Hepatocyte (in vitro differentiated cells): ENCODE data around the gene GNB3. TPM values are rescaled to one million over a fixed set of nuclear protein-coding genes. Genes with fewer than 3 reads are reported as not detected.
"Not testable (repeated sequence)": the region's sequence is repeated elsewhere in the genome, so short reads cannot be mapped to it uniquely, and the experiment has no call there.

ENCODE experiments used
- DNase-seq: peaks from one replicate; pipeline ENCODE4 v3.0.0-alpha.2; 2016; ENCODE audit warnings: low spot score
- H2AFZ ChIP-seq: fragments of 200-600 bp; sonication (generic); 2 replicates; pipeline ENCODE4 v1.6.0; 2016; ENCODE audit warnings: antibody characterized with exemption, mild to moderate bottlenecking
- H3K27ac ChIP-seq: fragments of 200-600 bp; sonication (generic); 2 replicates; pipeline ENCODE4 v1.5.1; 2016; ENCODE audit warnings: mild to moderate bottlenecking
- H3K27me3 ChIP-seq: fragments of 200-600 bp; sonication (generic); 2 replicates; pipeline ENCODE4 v1.6.1; 2016
- H3K36me3 ChIP-seq: fragments of 200-600 bp; sonication (generic); replicated peaks from 2 replicates; pipeline ENCODE4 v1.5.1; 2016; ENCODE audit warnings: low read depth; ENCODE audit not compliant: insufficient read depth
- H3K4me1 ChIP-seq: fragments of 200-600 bp; sonication (generic); 2 replicates; pipeline ENCODE4 v1.5.1; 2016; ENCODE audit warnings: mild to moderate bottlenecking, moderate library complexity; ENCODE audit not compliant: insufficient read depth
- H3K4me2 ChIP-seq: fragments of 200-600 bp; sonication (generic); 2 replicates; pipeline ENCODE4 v1.6.0; 2016
- H3K4me3 ChIP-seq: fragments of 200-600 bp; sonication (generic); 2 replicates; pipeline ENCODE4 v1.5.1; 2016; ENCODE audit warnings: mild to moderate bottlenecking
- H3K79me2 ChIP-seq: fragments of 200-600 bp; sonication (generic); 2 replicates; pipeline ENCODE4 v1.6.0; 2017; ENCODE audit warnings: mild to moderate bottlenecking
- H3K9me2 ChIP-seq: fragments of 200-600 bp; sonication (generic); replicated peaks from 2 replicates; pipeline ENCODE4 v1.6.0; 2017; ENCODE audit warnings: mild to moderate bottlenecking; ENCODE audit not compliant: insufficient read depth
- H3K9me3 ChIP-seq: fragments of 200-600 bp; sonication (generic); 2 replicates; pipeline ENCODE4 v1.5.1; 2016; ENCODE audit warnings: low read depth, mild to moderate bottlenecking
- H4K20me1 ChIP-seq: fragments of 200-600 bp; sonication (generic); 2 replicates; pipeline ENCODE4 v1.6.0; 2016; ENCODE audit warnings: mild to moderate bottlenecking; ENCODE audit not compliant: insufficient read depth, poor library complexity, severe bottlenecking
- CTCF ChIP-seq: fragments of 200-600 bp; sonication (generic); IDR thresholded peaks from 2 replicates; pipeline ENCODE4 v1.5.1; 2016; ENCODE audit warnings: antibody characterized with exemption, mild to moderate bottlenecking; ENCODE audit not compliant: poor library complexity
- EZH2 ChIP-seq: fragments of 200-600 bp; sonication (generic); IDR thresholded peaks from 2 replicates; pipeline ENCODE4 v1.6.1; 2016; ENCODE audit warnings: antibody characterized with exemption, mild to moderate bottlenecking, borderline replicate concordance
- EZH2phosphoT487 ChIP-seq: fragments of 200-600 bp; sonication (generic); IDR thresholded peaks from one replicate; pipeline ENCODE4 v1.6.1; 2018; ENCODE audit warnings: antibody characterized with exemption, mild to moderate bottlenecking, low read depth, moderate library complexity; ENCODE audit not compliant: unreplicated experiment, severe bottlenecking
- WGBS: methylation state at CpG from one replicate; pipeline ENCODE4 v1.1.6; 2016; ENCODE audit warnings: low lambda C conversion rate; ENCODE audit errors: missing lambda C conversion rate; 5-methylcytosine and 5-hydroxymethylcytosine counted together
- polyA plus RNA-seq: library from polyadenylated mRNA; unstranded; fragments of >200 nt; fragmentation: Nextera tagmentation; extraction: Ambion mirVana; gene quantifications from 2 replicates; pipeline ENCODE4 v1.2.1, GENCODE V29; 2016
- total RNA-seq: library from RNA; depleted of rRNA; stranded (reverse); fragments of >200 nt; gene quantifications from 2 replicates; pipeline ENCODE4 v1.2.3, GENCODE V29; 2014

The GNB3 gene
- total and polyA plus RNA-seq, 2 experiments from 2014 or later: 2.6 to 10.2 TPM

GRCh38 chr12:6871052-6871957 lies 30.6 kb downstream of the GNB3 start:
- TF ChIP-seq EZH2phosphoT487: no peak
- TF ChIP-seq EZH2: no peak
- TF ChIP-seq CTCF: no peak

GRCh38 chr12:6872073-6873048 lies 31.6 kb downstream of the GNB3 start:
- no peaks in the 10 kb centered on the region for H3K27me3 ChIP-seq
- H3K27ac ChIP-seq: peak overlapping the region; percentile 88
- DNase-seq: peak; percentile 93
- peaks cover 21% of the 10 kb centered on the region for H4K20me1 ChIP-seq
- peaks cover 29% of the 10 kb centered on the region for H3K4me1 ChIP-seq
- peak overlapping the region; percentile 91 for H3K4me3 ChIP-seq
- no peaks in the 10 kb centered on the region for H3K36me3 ChIP-seq
- H3K79me2 ChIP-seq: peaks cover 44% of the 10 kb centered on the region
- H3K9me2 ChIP-seq: no peaks in the 10 kb centered on the region
- 5% methylated on average over 36 of the region's 40 CpGs for WGBS
- no peaks in the 10 kb centered on the region for H3K9me3 ChIP-seq
- no peak overlapping the region for H2AFZ ChIP-seq
- TF ChIP-seq EZH2phosphoT487 (no peak), CTCF (peak; percentile 92), EZH2 (no peak)
- peak overlapping the region; percentile 98 for H3K4me2 ChIP-seq

More at GRCh38 chr12:6871052-6871957, 30.6 kb downstream of the GNB3 start:
- H2AFZ ChIP-seq: no peak overlapping the region
- H3K36me3 ChIP-seq: no peaks in the 10 kb centered on the region
- peaks cover 21% of the 10 kb centered on the region for H4K20me1 ChIP-seq
- H3K9me2 ChIP-seq: no peaks in the 10 kb centered on the region
- peak overlapping the region; percentile 98 for H3K4me2 ChIP-seq
- no peaks in the 10 kb centered on the region for H3K27me3 ChIP-seq
- H3K79me2 ChIP-seq: peaks cover 44% of the 10 kb centered on the region
- WGBS: 87% methylated on average over 12 of the region's 12 CpGs
- peak overlapping the region; percentile 67 for H3K4me3 ChIP-seq
- H3K4me1 ChIP-seq: peaks cover 29% of the 10 kb centered on the region
- peak; percentile 65 for DNase-seq
- peak overlapping the region; percentile 58 for H3K27ac ChIP-seq
- no peaks in the 10 kb centered on the region for H3K9me3 ChIP-seq

GRCh38 chr12:6873094-6874014 lies 32.6 kb downstream of the GNB3 start, which contains the start of gene SPSB2:
Gene SPSB2 (minus strand): TSS chr12:6873303. CDS start chr12:6872901, 402 bp downstream.
- Histone ChIP-seq H3K4me1 (peaks cover 28% of the 10 kb centered on the region), H3K27ac (peak within 1 kb of the TSS; percentile 88), H3K4me3 (peak within 1 kb of the TSS; percentile 91), H3K27me3 (no peaks in the 10 kb centered on the region), H3K4me2 (peak within 1 kb of the TSS; percentile 98), H3K36me3 (no peaks in the 10 kb centered on the region), H4K20me1 (peaks cover 17% of the 10 kb centered on the region), H3K9me3 (no peaks in the 10 kb centered on the region), H3K79me2 (peaks cover 35% of the 10 kb centered on the region), H3K9me2 (no peaks in the 10 kb centered on the region), H2AFZ (peak within 1 kb of the TSS; percentile 8)
- TF ChIP-seq EZH2phosphoT487 (no peak), CTCF (no peak), EZH2 (no peak)
- DNase-seq: peak; percentile 100
- 3% methylated on average over 39 of the region's 66 CpGs for WGBS

GRCh38 chr12:6874015-6874368 lies 33.3 kb downstream of the GNB3 start:
- not testable (repeated sequence) for H3K27me3 ChIP-seq, DNase-seq, H3K9me2 ChIP-seq, H3K36me3 ChIP-seq, H3K9me3 ChIP-seq
- peak overlapping the region; percentile 98 for H3K4me2 ChIP-seq
- peak overlapping the region; percentile 8 for H2AFZ ChIP-seq
- WGBS: 58% methylated on average over 9 of the region's 9 CpGs
- peak overlapping the region; percentile 86 for H3K27ac ChIP-seq
- H3K79me2 ChIP-seq: peaks cover 29% of the 10 kb centered on the region
- H4K20me1 ChIP-seq: peaks cover 11% of the 10 kb centered on the region
- H3K4me3 ChIP-seq: peak overlapping the region; percentile 60
- peaks cover 22% of the 10 kb centered on the region for H3K4me1 ChIP-seq

- H4K20me1 ChIP-seq, H3K79me2 ChIP-seq, H2AFZ ChIP-seq, H3K9me3 ChIP-seq, DNase-seq, H3K4me1 ChIP-seq, H3K27me3 ChIP-seq, H3K4me3 ChIP-seq, H3K9me2 ChIP-seq, H3K36me3 ChIP-seq, H3K4me2 ChIP-seq: not testable (repeated sequence)
- peak overlapping the region; percentile 73 for H3K27ac ChIP-seq
- WGBS: 94% methylated on average over 11 of the region's 11 CpGs
Observed at GRCh38 chr12:6879824-6880223, 39.1 kb downstream of the GNB3 start.
